ENCODE measurements around the gene CCZ1. TPM values are rescaled to one million over a fixed set of nuclear protein-coding genes. Genes with fewer than 3 reads are reported as not detected.
"Not testable (repeated sequence)": the region's sequence is repeated elsewhere in the genome, so short reads cannot be mapped to it uniquely, and the experiment has no call there.

CCZ1 gene
- total RNA-seq, 3 donors from 2014 or later: 76.3 to 111 (median 109) TPM

- H3K36me3 Mint-ChIP-seq (ENCODE audit: insufficient read depth); H3K4me1 Mint-ChIP-seq (ENCODE audit: low read depth); ATAC-seq; H3K4me3 Mint-ChIP-seq; DNase-seq; H3K27me3 Mint-ChIP-seq (ENCODE audit: low read depth); H3K9me3 Mint-ChIP-seq: not testable (repeated sequence)
Measured at GRCh38 chr7:5931905-5932644, 33.5 kb downstream of the CCZ1 start.

GRCh38 chr7:5934945-5935450, 36.5 kb downstream of the CCZ1 start:
- H3K9me3 Mint-ChIP-seq; H3K27me3 Mint-ChIP-seq (ENCODE audit: low read depth); H3K4me3 Mint-ChIP-seq; DNase-seq; ATAC-seq; H3K36me3 Mint-ChIP-seq (ENCODE audit: insufficient read depth); H3K4me1 Mint-ChIP-seq (ENCODE audit: low read depth): not testable (repeated sequence)

DNA sequence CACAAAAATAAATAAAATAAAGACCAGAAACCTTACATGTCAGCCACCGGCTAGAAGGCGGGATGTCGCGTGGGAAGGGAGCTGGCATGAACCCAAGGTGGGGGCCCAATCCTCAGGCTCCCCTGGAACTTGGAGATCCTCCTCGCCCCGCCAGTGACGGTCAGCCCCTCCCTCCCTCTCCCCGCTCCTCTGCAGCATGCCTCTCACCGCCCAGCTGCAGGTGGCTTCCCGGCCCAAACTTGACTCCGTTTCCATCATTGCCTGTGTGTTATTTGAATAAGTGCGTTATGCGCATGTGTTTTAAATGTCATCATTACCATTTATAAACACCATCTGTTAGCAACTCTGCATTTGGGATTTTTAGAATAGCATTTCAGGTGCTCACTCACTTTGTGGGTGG, 64.7 kb downstream of the CCZ1 start:
- H3K9me3 Mint-ChIP-seq; H3K27me3 Mint-ChIP-seq (ENCODE audit: low read depth); ATAC-seq; H3K36me3 Mint-ChIP-seq (ENCODE audit: insufficient read depth); H3K4me3 Mint-ChIP-seq; H3K4me1 Mint-ChIP-seq (ENCODE audit: low read depth); DNase-seq: not testable (repeated sequence)

- not testable (repeated sequence) for H3K4me1 Mint-ChIP-seq (ENCODE audit: low read depth); H3K9me3 Mint-ChIP-seq; ATAC-seq; DNase-seq; H3K36me3 Mint-ChIP-seq (ENCODE audit: insufficient read depth); H3K4me3 Mint-ChIP-seq; H3K27me3 Mint-ChIP-seq (ENCODE audit: low read depth)
Measured at GRCh38 chr7:5963810-5964209, 65.3 kb downstream of the CCZ1 start.

DNA sequence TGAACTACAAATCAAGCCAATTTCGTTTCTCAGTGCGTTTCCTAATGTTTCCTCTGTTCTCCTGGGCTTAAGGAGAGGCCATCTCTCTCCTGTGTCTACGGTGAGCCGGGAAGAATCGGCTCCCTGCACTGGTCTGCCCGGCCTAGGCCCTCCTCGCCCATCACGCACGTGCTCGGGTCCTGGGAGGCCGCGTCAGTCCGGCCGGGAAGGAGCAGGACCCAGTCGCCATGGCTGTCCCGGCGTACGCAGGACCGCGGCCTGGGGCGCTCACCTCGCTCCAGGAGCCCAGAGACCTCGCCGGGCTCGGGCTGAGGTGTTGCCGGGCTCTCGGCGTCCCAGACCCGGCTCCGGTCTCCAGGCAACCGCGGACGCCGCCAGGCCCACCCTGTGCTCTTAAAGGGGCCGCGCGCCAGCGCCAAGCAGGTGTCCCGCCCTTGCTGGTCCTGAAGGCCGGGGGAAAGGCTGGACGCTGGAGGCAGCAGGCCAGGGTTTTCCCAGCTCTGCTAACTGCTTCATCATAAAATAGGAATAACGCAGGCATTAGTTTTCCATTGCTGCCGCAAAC, 71.9 kb downstream of the CCZ1 start, which contains the start of gene RSPH10B:
RSPH10B (minus strand) TSS at position 343 of the 565 bp plus-strand sequence. CDS start 3,573 bp downstream, outside the sequence.
- H3K27me3 Mint-ChIP-seq (ENCODE audit: low read depth); H3K36me3 Mint-ChIP-seq (ENCODE audit: insufficient read depth); ATAC-seq; H3K4me1 Mint-ChIP-seq (ENCODE audit: low read depth); DNase-seq; H3K9me3 Mint-ChIP-seq; H3K4me3 Mint-ChIP-seq: not testable (repeated sequence)

- ATAC-seq; H3K4me1 Mint-ChIP-seq (ENCODE audit: low read depth); H3K36me3 Mint-ChIP-seq (ENCODE audit: insufficient read depth); H3K4me3 Mint-ChIP-seq; DNase-seq; H3K9me3 Mint-ChIP-seq; H3K27me3 Mint-ChIP-seq (ENCODE audit: low read depth): not testable (repeated sequence)
Measured at GRCh38 chr7:5973580-5973979, 75.0 kb downstream of the CCZ1 start.

Other genes starting within 250 kb of the CCZ1 start
- 10 to 100 TPM; 41.4 to 44.2 (median 43.7) TPM for gene RNF216, start 117.1 kb upstream of the CCZ1 start, total RNA-seq
- under 1 TPM in 1 of 3 donors, not detected in 2; 0.34 TPM for gene OCM, start 17.9 kb upstream of the CCZ1 start, total RNA-seq
- under 1 TPM; 0.13 to 0.68 (median 0.18) TPM for gene RSPH10B, start 72.0 kb downstream of the CCZ1 start, total RNA-seq
- gene PMS2, start 110.3 kb downstream of the CCZ1 start, total RNA-seq: 10 to 100 TPM; 21.3 to 22.9 (median 22.5) TPM
- gene AIMP2, start 110.5 kb downstream of the CCZ1 start, total RNA-seq: 100 to 1,000 TPM in 1 of 3 donors, 10 to 100 TPM in 2; 94.7 to 116 (median 99.7) TPM
- gene ANKRD61, start 132.6 kb downstream of the CCZ1 start, total RNA-seq: under 1 TPM; 0.16 to 0.35 (median 0.32) TPM
- gene EIF2AK1, start 160.4 kb downstream of the CCZ1 start, total RNA-seq: 10 to 100 TPM; 77.9 to 86.7 (median 81.1) TPM
- gene USP42, start 206.2 kb downstream of the CCZ1 start, total RNA-seq: 10 to 100 TPM; 15.1 to 16.6 (median 15.5) TPM

Measured in activated T-cell treated with anti-CD3 and anti-CD28 coated beads, Interleukin-2, amount 50 U/mL, for 4 hours (primary cell).